SU-DHL-6 (cell line): ENCODE measurements around the gene NFKBIE.

Experiments
- EZH2phosphoT487 ChIP-seq: fragments of 200-600 bp; sonication (generic), shearing (Covaris generic); conservative IDR thresholded peaks from 2 replicates; pipeline ENCODE4 v1.6.1; 2018; ENCODE audit warnings: mild to moderate bottlenecking, antibody characterized with exemption, low read length, moderate library complexity, mixed read lengths
- TF ChIP-seq, protein P1 (sequence below): fragments of 200-600 bp; sonication (generic); IDR thresholded peaks from one replicate; pipeline ENCODE4 v1.5.1; 2017; ENCODE audit warnings: antibody characterized with exemption, mild to moderate bottlenecking, low read length, moderate library complexity; ENCODE audit not compliant: insufficient read depth, poor library complexity, severe bottlenecking

DNA sequence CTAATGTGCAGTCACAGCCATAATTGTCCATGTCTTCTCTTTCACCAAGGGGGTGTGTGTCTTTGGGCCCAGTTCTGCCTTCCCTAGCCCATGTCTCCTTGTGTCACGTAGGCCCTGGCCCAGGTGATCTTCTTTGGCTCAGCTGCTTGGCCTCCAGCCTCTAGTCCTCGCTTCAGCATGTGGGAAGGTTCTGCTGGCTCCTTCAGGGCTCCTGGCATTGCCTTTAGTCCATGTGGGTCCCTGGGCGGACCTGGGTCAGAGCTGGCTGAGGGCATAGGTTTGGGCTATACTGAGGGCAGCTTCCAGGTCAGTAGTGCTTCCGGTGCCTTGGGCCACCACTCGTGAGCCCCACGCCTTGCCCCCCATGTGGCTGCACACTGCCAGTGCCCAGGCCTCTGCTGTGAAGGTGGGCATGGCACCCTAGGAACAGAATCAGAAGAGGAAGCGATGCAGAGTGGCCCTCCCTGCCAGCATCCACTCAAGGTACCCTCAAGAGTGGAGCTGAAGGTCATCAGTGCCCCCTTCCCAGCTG, 35.0 kb upstream of the NFKBIE start:
- TF ChIP-seq, protein P1, sequence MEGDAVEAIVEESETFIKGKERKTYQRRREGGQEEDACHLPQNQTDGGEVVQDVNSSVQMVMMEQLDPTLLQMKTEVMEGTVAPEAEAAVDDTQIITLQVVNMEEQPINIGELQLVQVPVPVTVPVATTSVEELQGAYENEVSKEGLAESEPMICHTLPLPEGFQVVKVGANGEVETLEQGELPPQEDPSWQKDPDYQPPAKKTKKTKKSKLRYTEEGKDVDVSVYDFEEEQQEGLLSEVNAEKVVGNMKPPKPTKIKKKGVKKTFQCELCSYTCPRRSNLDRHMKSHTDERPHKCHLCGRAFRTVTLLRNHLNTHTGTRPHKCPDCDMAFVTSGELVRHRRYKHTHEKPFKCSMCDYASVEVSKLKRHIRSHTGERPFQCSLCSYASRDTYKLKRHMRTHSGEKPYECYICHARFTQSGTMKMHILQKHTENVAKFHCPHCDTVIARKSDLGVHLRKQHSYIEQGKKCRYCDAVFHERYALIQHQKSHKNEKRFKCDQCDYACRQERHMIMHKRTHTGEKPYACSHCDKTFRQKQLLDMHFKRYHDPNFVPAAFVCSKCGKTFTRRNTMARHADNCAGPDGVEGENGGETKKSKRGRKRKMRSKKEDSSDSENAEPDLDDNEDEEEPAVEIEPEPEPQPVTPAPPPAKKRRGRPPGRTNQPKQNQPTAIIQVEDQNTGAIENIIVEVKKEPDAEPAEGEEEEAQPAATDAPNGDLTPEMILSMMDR, result no peak
- no peak for TF ChIP-seq EZH2phosphoT487
